ENCODE results near the gene RD3L. TPM values are rescaled to one million over a fixed set of nuclear protein-coding genes. Genes with fewer than 3 reads are reported as not detected.
A peak's percentile ranks its signal among the peaks of the same experiment; 100 is the strongest.
"Not testable (repeated sequence)": the region's sequence is repeated elsewhere in the genome, so short reads cannot be mapped to it uniquely, and the experiment has no call there.

The RD3L gene
- not detected in 2 replicates for total RNA-seq

DNA sequence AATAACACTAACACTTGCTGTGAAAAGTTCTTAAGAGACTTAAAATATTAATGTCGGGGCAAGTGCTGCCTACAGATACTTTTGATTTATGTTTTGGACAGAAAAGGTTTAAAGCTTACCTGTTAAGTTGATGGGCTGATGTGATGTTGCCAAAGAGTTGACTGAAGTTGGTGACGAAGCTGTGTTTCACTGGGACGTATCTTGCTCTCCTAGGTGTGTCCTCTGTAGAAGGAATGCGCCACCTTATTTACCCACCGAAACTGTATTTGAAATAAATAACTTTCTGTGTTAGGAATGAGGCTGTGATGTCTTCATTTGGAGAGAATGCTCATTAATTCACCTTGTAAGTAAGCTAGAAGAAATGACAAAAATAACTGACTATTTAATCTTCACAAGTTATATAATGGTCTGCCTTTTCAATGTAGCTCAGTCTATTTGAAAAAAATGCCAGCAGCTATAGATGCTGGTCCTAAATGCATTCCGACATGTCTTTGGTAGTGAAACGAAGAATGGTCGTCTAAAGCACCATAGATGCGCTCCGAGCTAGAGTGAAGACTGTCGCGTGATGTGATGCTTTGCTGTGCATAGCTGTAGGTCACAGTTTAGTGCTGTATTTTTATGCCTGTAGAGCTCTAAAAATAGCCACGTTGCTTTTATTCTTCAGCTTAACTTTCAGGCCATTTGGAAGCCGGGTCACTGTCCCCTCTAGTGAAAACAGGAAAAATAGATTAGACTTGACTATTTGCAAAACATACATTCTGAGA is at the start of gene RD3L:
Gene RD3L (minus strand): TSS at position 557 of the 764 bp plus-strand sequence. CDS start 834 bp downstream, outside the sequence.
- no peak within 1 kb of the TSS for H3K4me3 ChIP-seq (ENCODE audit: low read depth, low read length)
- TF ChIP-seq, protein P1, sequence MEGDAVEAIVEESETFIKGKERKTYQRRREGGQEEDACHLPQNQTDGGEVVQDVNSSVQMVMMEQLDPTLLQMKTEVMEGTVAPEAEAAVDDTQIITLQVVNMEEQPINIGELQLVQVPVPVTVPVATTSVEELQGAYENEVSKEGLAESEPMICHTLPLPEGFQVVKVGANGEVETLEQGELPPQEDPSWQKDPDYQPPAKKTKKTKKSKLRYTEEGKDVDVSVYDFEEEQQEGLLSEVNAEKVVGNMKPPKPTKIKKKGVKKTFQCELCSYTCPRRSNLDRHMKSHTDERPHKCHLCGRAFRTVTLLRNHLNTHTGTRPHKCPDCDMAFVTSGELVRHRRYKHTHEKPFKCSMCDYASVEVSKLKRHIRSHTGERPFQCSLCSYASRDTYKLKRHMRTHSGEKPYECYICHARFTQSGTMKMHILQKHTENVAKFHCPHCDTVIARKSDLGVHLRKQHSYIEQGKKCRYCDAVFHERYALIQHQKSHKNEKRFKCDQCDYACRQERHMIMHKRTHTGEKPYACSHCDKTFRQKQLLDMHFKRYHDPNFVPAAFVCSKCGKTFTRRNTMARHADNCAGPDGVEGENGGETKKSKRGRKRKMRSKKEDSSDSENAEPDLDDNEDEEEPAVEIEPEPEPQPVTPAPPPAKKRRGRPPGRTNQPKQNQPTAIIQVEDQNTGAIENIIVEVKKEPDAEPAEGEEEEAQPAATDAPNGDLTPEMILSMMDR (conservative IDR thresholded peaks at IDR 0.05; ENCODE audit: low read depth, low read length), result no peak

DNA sequence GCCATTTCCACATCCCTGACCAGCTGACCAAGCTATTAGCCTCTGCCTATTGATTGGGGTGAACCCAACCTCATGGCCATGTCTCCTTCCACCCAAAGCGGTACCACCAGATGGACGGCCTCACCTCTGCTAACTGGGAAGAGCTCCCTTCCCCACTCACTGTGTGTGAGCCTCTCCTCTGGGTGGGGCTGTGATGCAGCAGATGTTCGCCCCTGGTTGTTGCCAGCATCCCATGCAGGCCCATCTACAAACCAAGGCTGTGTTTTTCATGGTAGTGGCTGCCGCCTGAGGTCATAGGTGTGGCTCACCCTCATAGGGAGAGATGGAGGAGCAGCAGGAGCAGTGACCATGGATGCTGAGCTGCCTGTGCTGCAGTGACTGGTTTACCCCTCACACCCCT is 47.6 kb upstream of the RD3L start:
- H3K4me3 ChIP-seq (ENCODE audit: low read depth, low read length), result no peak overlapping the region
- DNase-seq (ENCODE audit: low read depth), result no peak
- TF ChIP-seq, protein P1 (conservative IDR thresholded peaks at IDR 0.05; ENCODE audit: low read depth, low read length), result no peak

More for the DNA sequence above, at the start of gene RD3L:
- no peak for DNase-seq (ENCODE audit: low read depth)

DNA sequence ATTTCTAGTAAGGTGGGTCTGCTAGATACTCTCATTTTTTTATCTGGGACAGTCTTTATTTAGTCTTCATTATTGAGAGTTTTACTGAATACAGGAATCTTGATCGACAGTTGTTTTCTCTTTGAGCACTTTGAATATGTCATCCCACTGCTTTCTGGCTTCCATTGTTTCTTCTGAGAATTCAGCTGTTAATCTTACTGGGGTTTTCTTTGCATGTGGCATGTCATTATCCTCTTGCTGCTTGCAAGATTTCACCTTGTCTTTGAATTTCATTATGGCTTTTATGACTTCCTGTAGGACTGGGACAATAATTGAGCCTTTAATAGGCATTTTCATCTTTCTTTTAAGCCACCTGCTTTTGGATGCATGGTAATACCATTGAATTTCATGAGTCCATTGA is 46.7 kb upstream of the RD3L start:
- no peak for DNase-seq (ENCODE audit: low read depth)
- H3K4me3 ChIP-seq (ENCODE audit: low read depth, low read length), result no peak overlapping the region
- TF ChIP-seq, protein P1 (conservative IDR thresholded peaks at IDR 0.05; ENCODE audit: low read depth, low read length), result no peak

DNA sequence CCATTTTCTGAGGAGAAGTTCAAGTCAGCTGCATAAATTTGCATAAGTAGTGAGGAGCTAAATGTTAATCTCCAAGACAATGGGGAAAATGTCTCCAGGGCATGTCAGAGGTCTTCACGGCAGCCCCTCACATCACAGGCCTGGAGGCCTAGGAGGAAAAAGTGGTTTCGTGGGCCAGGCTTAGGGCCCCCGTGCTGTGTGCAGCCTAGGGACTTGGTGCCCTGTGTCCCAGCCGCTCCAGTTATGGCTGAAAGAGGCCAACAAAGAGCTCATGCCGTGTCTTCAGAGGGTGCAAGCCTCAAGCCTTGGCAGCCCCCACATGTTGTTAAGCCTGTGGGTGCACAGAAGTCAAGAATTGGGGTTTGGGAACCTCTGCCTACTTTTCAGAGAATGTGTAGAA is 41.9 kb upstream of the RD3L start:
- no peak for DNase-seq (ENCODE audit: low read depth)
- TF ChIP-seq, protein P1 (conservative IDR thresholded peaks at IDR 0.05; ENCODE audit: low read depth, low read length), result no peak
- no peak overlapping the region for H3K4me3 ChIP-seq (ENCODE audit: low read depth, low read length)

DNA sequence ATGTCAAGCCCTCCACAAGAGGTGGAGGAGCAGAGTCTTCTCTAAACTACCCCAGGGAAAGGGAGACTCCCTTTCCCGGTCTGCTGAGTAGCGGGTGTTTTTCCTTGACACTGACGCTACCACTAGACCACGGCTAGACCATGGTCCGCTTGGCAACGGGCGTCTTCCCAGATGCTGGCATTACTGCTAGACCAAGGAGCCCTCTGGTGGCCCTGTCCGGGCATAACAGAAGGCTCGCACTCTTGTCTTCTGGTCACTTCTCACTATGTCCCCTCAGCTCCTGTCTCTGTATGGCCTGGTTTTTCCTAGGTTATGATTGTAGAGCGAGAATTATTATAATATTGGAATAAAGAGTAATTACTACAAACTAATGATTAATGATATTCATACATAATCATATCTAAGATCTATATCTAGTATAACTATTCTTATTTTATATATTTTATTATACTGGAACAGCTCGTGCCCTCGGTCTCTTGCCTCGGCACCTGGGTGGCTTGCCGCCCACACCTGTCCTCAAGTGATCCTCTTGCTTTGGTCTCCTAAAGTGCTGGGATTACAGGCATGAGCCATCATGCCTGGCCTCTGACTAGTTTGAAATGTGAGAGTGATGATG is 38.4 kb upstream of the RD3L start:
- TF ChIP-seq, protein P1 (conservative IDR thresholded peaks at IDR 0.05; ENCODE audit: low read depth, low read length), result peak; percentile 50
- DNase-seq (ENCODE audit: low read depth); H3K4me3 ChIP-seq (ENCODE audit: low read depth, low read length): not testable (repeated sequence)

DNA sequence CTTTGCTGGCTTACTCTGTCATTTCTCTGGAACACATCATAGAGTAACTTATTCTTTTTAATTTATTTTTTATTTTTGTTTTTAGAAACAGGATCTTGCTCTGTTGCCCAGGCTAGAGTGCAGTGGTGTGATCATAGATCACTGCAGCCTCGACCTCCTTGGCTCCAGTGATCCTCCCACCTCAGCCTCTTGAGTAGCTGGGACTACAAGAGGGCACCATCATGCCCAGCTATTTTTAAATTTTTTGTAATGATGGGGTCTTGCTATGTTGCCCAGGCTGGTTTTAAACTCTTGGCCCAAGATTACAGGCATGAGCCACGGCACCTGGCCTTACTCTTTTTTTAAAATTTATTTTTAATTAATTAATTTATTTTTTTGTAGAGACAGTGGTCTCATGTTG is 32.2 kb upstream of the RD3L start:
- TF ChIP-seq, protein P1 (conservative IDR thresholded peaks at IDR 0.05; ENCODE audit: low read depth, low read length), result no peak
- DNase-seq (ENCODE audit: low read depth), result no peak

More for the DNA sequence above, 32.2 kb upstream of the RD3L start:
- no peak overlapping the region for H3K4me3 ChIP-seq (ENCODE audit: low read depth, low read length)

Data from epithelial cell of proximal tubule (primary cell).